GM18517 (cell line): Measurements from ENCODE around the gene ZNF500.
"Not testable (repeated sequence)": the region's sequence is repeated elsewhere in the genome, so short reads cannot be mapped to it uniquely, and the experiment has no call there.

Source experiments
- ATAC-seq: cut with Tn5 transposase; IDR thresholded peaks from one replicate; pipeline ENCODE4 v1.9.1; 2021; ENCODE audit warnings: mild to moderate bottlenecking, moderate library complexity; ENCODE audit not compliant: unreplicated experiment

Gene ZNF500

DNA sequence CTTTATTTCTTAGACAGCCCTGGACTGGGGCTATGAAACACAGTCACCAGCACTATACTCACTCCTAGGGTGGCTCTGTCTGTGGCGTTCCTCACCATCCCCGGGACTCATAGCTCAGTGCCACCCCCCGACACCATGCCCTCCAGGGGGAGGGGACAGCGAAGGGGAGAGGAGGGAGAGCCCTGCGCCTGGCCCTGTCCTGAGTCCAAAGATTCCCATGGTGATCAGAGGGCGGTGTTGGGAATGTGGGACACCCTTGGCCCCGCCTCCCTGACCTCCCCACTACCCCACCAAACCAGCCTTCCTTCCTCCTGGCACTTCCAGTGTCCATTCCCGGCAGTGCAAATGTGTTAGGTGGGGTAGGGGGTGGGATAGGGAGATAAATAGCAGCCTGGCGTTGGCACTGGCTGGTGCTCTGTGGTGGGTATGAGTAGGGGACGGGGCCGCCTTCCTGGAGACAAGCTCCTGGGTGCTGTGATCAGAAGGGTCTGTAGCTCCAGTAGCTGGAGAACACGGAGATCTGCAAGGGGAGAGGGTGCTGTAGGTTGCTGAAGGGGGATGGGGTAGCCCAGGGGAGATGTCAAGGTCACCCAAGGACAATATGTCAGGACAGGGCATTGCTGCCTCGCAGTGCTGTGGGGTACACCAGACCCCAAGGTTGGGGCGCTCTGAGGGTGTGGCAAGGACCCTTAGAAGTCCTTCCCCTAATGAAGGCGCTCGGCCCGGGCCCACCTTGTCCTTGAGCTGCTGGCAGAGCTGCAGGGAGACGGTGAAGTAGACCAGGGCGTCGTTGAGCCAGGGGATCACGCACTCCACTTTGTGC is 30.2 kb upstream of the ZNF500 start:
- ATAC-seq: no peak

DNA sequence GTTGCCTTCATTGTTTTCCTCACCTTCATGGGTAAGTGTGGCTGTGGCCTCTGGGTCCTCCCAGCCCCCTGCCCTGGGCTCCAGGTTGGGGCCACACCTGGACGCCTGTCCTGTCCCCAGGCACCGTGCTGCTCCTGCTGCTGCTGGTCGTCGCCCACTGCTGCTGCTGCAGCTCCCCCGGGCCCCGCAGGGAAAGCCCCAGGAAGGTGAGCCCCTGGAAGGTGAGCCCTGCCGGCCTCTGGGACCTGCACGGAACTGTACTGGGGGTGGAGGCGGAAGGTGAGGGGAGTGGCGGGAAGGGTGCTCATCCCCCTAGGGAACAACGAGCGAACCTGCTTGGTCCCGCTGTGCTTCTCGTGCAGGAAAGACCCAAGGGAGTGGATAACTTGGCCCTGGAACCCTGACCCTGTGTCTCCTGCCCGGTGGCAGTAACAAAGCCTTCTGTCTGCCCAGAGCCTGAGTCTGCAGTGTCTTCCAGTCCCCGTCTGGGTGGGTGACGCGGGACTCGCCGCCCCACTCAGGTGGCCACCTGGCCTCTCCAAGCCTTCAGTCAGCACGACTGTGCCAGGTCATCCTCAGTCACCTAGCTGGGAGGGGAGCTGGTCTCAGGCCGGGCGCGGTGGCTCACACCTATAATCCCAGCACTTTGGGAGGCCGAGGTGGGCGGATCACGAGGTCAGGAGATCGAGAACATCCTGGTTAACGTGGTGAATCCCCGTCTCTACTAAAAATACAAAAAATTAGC is 29.0 kb upstream of the ZNF500 start:
- no peak for ATAC-seq

DNA sequence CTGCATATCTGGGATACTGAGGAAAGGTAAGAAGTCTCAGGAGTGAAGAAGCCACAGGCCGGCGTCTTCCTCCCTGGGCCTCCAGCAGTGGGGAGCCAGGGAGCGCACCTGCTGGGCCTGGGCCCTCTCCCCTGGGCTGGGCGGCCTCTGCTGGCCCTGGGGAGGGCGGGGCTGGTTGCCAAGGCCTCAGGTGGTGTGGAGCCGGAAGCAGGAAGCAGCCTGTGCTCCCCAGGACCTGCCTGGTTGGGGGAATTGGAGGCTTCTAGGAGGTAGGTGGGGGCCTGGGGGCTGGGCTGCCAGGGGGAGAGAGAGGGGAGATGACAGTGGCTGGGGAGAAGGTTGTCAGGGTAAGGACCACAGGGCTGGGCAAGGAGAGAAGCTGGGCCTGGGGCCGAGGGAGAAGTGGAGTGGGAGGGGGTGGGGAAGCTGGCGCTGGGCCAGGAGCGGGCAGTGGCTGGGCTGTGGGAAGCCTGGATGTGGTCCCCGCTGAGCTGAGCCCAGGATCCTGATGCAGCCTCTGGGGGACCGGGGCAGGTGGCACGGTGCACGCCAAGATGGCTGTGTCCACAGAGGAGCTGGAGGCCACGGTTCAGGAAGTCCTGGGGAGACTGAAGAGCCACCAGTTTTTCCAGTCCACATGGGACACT is 28.3 kb upstream of the ZNF500 start, which contains the start of gene SMIM22:
TSS of gene SMIM22 (plus strand) at position 189 of the 647 bp plus-strand sequence. CDS start at position 555, 366 bp downstream.
- ATAC-seq: no peak

DNA sequence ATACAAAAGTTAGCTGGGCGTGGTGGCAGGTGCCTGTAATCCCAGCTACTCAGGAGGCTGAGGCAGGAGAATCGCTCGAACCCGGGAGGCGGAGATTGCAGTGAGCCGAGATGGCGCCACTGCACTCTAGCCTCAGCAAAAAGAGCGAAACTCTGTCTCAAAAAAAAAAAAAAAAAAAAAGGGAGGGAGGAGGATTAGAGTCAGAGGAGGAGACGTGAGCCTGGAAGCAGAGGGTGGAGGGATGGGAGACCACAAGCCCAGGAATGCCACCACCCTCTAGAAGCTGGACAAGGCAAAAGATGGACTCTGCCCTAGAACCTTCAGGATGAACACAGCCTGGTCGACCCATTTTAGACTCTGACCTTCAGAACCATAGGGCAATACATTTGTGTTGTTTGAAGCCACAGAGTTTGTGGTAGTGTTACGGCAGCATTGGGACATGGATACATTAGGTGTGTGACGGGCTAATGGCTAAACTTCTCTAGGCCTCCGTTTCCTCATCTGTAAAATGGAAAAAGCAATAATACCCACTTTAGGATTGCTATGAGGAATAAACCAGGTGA is 26.1 kb upstream of the ZNF500 start:
- ATAC-seq: no peak

DNA sequence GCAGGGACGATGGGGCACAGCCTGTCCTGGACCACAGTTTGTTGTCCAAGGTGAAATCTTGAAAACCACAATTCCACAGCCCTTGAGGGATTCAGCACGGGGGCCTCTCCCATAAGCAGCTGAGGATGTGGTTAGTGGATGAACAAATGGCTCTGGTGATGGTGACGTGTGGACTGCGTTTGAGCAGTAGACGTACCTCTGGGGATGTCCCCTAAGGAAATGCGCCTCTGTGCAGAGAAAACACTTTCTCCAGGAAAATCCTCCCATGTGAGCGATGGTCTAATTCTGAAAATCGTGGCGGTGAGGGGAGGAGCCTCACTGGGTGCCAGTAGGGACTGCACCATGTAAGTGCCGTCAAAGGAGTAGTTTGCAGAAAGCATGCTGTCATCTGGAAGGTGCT is 23.9 kb upstream of the ZNF500 start:
- ATAC-seq: no peak

DNA sequence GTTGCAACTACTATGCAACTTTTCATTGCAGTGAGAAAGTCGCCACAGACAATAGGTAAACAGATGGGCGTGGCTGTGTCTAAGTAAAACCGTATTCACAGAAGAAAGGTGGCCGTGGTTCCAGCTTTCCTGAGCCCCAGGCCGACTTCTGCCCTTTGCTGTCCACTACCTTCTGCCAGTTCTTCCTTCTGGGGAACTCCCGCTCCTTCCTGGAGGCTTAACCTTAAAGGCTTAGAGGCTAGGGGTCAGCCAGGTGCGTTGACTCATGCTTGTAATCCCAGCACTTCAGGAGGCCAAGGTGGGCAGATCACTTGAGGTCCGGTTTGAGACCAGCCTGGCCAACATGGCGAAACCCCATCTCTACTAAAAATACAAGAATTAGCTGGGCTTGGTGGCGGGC is 23.3 kb upstream of the ZNF500 start:
- ATAC-seq: no peak

DNA sequence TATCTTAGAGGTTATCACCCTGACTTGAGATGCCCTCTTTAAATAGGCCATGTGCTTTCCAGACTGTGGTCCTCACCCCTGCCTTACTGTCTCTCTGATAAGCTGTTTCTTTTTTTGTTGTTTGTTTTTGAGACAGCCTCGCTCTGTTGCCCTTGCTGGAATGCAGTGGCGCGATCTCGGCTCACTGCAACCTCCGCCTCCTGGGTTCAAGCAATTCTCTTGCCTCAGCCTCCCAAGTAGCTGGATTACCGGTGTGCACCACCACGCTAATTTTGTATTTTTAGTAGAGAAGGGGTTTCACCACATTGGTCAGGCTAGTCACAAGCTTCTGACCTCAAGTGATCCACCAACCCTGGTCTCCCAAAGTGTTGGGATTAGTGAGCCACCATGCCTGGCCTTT is 21.9 kb upstream of the ZNF500 start:
- ATAC-seq: no peak

DNA sequence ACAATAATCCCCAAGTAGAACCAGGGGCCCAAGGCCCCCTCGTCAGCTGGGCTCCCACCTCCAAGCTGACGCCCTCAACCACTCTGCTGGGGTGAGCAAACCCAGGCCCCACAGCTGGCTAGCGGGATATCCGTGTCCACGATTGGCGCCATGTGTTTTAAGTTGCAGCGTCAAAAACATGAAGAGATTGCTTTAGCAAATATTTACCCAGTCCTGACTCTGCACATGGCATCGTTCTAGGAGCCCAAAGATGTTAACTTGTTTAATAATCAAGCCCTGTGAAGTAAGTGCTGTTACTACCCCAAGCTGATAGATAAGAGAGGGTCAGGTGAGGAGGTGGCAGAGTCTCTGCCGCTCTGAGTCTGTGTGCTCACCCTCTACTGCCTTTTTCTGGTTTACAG is 21.5 kb upstream of the ZNF500 start:
- ATAC-seq: no peak

DNA sequence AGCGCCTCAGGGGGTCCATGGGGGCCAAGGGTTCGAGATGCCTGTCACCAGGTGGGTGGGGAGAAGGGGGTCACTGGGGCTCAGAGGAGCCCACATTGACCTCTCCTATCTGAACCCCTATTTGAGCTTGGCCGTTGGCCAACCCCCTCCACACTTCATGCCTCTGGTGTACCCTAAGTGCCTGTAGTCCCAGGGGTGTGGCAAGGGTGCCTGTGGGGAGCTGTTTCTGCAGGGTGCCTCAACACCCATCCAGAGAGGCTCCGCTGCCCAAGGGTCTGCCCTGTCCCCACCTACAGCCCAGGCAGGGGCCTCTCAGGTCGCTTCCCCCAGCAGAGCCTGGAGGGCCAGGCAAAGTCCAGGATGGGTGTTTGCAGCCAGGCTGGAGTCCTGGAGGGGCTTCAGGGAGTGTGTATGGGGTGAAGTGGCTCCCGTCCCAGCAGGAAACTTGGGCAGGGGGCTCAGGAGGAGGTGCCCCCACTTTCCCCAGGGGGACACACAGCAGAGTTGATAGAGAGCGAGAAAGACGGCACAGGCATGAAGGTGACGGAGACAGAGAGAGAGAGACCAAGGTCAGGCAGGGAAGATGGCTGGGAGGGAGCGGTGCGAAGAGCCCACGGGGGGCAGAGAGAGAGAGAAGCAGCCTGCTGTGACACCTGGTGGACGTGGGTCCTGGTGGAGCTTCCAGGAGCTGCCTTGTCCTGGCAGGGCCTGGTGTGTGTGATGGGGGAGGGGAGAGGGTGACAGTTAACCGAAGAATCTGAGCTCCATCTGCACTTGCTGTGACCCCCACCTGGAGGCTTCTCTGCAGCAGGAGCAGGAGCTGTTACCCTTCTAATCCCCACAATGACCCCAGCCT is 20.9 kb upstream of the ZNF500 start, which contains the start of gene SEPTIN12:
TSS of gene SEPTIN12 (minus strand) at position 719 of the 856 bp plus-strand sequence. CDS start at position 19, 700 bp downstream.
- no peak for ATAC-seq

DNA sequence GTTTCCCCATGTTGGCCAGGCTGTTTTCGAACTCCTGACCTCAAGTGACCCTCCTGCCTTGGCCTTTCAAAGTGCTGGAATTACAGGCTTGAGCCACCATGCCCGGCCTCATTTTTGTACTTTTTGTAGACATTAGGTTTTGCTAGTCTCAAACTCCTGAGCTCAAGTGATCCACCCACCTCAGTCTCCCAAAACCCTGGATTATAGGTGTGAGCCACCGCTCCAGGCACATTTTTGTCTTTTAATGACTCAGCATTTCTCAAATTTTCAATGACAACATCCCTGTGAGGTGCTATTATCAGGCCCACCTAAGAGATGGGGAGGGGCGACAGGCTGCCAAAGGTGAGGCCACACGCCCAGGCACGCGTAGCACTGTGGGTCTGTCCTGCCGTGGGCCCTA is 20.1 kb upstream of the ZNF500 start:
- no peak for ATAC-seq

DNA sequence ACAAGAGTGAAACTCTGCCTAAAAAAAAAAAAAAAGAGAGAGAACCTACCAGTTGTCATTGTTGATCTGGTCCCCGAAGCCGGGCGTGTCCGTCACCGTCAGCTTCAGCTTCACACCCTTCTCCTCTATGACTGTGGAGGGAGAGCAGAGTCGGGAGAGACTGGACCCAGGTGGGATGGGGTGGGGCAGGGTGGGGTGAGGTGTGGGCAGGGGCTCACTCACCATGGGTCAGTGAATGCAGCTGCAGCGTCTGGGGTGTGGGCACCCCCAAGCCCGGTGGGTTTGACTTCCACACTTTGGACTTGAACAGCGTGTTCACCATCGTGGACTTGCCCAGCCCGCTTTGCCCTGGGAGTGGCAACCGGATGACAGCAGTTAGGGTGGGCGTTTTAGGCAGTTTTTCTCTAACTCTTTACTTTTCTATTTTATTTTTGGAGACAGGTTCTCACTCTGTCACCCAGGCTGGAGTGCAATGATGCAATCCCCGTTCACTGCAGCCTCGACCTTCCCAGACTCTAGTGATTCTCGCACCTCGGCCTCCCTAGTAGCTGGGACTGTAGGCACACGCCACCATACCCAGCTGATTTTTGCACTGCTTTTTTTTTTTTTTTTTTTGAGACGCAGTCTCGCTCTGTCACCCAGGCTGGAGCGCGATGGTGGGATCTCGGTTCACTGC is 18.9 kb upstream of the ZNF500 start:
- ATAC-seq: no peak

DNA sequence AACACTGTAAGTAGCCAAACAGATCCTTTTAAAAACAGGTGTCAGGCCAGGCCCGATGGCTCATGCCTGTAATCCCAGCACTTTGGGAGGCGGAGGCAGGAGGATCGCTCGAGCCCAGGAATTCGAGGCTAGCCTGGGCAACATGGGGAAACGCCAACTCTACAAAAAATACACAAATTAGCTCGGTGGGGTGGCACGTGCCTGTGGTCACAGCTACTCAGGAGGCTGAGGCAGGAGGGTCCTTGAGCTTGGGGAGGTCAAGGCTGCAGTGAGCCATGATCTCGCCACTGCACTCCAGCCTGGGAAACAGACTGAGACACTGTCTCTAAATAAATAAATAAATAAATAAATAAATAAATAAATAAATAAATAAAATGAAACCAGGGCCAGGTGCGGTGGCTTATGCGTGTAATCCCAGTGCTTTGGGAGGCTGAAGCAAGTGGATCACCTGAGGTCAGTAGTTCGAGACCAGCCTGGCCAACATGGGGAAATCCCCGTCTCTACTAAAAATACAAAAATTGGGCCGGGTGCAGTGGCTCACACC is 17.6 kb upstream of the ZNF500 start:
- ATAC-seq: not testable (repeated sequence)

DNA sequence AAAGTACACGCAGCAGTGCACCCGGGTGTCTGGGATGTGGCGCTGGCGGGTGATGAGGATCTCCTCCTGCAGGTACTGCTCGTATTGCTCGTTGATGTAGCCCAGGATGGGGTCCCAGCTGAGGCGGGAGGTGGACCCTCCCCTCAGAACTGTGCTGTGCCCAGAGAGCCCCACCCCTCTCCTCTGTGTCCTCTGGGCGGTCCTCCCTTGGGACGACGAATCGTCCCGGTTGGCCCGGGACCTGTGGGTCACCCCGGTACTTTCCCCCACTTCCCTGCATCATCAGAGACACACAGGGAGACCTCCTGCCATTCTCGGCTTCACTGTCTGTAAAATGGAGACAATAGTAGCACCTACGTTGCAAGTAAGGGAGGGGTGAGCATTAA is 17.0 kb upstream of the ZNF500 start:
- ATAC-seq: no peak

DNA sequence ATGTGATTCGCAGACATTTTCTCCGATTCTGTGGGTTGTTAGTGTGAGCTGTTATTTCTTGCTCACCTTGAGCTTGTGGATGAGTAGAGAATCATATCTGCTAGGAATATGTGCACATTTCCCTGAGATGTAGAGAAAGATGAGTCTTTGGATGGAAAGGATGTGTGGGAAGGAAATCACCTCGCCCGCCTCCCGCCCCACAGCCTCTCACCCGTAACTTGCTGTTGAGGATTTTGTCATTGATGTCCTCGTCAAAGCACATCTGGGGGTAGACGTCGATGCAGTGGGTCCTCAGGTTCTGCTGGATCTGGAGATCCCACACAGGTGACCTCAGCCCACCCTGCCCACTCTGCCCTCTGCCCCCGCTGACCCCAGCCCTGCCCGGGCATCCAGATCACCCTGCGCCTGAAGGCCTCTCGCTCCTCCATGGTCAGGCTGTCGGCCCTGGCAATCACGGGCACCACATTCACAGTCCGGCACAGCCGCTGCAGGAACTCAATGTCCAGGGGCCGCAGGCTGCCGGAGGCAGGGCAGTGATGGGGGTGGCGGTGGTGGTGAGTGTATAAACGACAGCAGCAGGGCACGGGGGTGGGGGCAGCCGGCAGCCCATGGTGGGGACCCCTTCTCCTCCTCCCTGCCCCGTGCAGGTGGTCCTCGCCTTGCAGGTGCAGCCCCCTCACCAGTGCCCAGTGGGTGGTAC is 16.4 kb upstream of the ZNF500 start:
- ATAC-seq: no peak

DNA sequence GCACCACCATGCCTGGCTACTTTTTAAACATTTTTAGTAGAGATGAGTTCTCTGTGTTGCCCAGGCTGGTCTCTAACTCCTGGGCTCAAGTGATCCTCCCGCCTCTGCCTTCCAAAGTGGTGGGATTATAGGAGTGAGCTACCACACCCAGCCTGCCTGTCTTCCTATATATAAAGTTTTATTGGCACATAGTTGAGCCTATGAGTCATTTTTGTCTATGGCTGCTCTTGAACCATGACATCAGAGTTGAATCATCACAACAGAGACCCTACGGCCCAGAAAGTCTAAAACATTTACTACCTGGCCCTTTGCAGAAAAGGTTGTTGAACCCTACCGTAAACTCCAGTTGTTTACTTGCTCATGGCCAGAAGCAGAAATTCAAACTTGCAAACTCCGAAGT is 13.3 kb upstream of the ZNF500 start:
- no peak for ATAC-seq

DNA sequence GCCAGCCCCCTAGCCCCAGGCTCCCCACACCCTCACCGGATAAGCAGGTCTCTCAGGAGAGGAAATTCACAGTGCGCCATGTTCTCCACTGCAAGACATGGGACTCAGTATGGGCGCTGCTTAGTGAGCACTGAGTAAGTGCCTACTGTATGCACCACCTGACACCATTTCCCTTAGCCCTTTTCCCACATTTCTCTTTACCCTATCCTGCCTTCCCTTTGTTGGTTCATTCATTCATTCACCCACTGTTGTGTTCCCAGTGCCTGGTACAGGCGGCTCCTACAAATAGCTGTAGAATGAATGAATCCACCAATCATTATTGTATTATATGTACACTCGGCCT is 11.1 kb upstream of the ZNF500 start:
- no peak for ATAC-seq

DNA sequence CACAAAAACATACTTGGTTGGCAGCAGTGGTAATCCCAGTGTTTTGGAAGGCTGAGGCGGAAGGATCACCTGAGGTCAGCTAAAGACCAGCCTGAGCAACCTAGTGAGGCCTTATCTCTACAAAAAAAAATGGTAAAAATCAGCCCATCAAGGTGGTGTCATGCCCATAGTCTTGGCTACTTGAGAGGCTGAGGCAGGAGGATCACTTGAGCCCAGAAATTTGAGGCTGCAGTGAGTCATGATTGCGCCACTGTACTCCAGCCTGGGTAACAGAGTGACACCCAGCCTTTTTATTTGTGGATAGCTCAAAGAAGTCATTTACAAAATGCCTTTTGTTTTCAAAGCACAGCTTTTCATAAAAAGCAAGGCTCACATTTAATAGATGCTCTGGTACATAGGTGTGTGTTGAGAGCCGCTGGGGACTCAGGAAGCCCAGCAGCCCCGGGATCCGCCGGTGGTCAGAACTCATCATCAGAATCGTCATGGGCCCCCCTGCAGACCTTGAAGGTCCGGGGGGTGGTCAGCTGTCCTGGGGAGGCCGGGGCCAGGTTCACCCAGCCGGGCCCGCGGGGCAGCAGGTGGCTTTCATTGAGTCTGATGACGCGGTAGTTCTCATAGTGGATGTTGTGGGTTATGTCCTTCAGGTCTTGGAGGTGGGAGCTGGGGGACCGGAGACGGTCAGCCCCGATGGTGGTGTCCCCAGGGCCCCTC is 10.5 kb upstream of the ZNF500 start:
- ATAC-seq: no peak

DNA sequence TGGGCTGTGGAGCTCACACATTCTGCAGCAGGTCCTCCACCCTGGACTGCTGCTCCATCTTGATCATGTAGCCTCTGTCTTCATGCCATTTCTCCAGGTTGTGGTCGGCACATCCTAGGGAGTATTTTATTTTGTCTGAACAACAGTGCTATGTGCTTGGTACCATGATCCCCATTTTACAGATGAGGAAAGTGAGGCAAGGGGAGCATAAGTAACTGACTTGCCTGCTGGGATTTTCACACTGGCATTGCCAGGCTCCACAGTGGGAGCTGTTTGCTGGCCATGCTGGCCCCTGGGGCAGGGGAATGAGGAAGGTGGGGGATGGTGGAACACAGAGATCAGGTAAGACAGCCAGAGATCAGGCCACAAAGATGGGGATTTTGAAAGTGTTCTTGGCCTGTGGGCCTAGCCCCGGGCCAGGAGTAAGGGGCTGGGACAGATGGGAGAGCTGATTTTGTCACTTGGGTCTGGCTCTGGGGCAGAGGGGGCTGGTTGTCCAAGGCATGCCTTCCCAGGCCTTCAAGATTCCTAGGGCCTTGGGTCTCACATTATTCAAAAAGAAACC is 9.3 kb upstream of the ZNF500 start:
- ATAC-seq: no peak
